ENCODE results near the gene LCLAT1.

The LCLAT1 gene

DNA sequence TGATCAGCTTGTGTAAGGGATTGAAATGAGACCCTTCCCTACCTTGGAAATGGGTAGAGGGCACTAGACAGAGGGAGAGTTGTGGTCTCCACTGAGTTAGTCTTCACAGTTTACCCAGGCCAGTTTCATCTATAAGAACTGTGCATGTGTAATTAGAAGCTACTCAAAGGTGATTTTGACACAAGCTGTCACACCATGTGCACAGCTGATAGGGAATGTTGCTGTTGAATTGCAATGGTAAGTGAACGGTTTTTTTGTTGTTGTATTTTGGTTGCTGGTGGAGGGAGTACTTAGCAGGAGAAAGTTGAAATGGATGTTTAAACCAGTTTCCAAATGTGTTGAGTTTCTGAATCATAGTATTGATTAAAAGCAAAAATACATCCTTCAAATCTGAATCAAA lies 168.9 kb downstream of the LCLAT1 start:
- TF ChIP-seq CTCF (conservative IDR thresholded peaks at IDR 0.05): no peak
- no peak overlapping the region for H3K27ac ChIP-seq

DNA sequence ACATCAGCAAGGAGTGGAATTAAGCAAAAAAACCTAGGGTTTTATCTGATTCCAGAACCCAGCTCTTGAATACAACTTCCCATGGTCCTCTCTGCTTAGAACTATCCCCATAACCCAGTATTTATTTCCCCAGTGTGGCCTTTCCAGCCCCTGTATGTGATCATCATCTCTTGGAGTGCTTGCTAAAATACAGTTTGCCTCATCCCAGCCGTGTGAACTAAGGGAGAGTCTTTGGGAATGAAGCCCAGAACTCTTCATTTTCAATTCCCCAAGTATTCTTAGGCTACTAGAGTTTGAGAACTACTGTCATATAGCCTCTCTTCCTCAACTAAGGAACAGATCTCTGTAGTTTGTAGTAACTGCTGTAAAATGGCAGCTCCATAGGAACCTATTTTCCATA lies 173.1 kb downstream of the LCLAT1 start:
- no peak for TF ChIP-seq CTCF (conservative IDR thresholded peaks at IDR 0.05)
- H3K27ac ChIP-seq: no peak overlapping the region

DNA sequence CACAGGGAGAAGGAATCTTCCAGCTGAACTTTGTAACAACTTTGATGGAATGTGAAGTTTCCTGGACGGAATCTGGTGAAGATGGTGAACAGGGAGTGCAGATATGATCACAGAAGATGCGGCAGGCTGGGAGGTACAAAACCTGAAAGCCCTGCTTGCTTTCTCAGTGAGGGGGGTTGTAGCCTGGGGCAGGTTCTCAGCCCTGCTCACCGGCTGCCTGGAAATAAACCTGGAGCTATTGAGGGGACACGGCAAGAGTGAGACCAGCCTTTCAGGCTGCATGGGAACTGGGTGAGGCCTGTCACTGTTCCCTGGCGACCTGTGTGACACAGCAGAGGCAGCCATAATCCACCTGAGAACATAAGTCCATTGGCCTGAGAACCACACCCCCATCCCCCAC lies 174.8 kb downstream of the LCLAT1 start:
- no peak overlapping the region for H3K27ac ChIP-seq
- no peak for TF ChIP-seq CTCF (conservative IDR thresholded peaks at IDR 0.05)

DNA sequence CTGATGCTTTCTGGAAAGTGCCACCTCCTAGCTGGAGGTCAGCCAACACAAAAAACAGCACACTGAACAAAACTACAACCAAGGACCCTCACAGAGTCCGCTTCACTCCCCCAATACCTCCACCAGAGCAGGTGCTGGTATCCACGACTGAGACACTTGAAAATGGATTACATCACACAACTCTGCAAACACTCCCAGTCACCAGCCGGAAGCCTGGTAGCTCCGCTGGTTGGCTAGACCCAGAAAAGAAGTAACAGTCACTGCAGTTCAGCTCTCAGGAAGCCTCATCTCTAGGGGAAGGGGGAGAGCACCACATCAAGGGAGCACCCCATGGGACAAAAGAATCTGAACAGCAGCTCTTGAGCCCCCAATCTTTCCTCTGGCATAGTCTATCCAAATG lies 175.4 kb downstream of the LCLAT1 start:
- no peak overlapping the region for H3K27ac ChIP-seq
- no peak for TF ChIP-seq CTCF (conservative IDR thresholded peaks at IDR 0.05)

- no peak overlapping the region for H3K27ac ChIP-seq
- no peak for TF ChIP-seq CTCF (conservative IDR thresholded peaks at IDR 0.05)
Observed at GRCh38 chr2:30625276-30625675, 178.2 kb downstream of the LCLAT1 start.

- H3K27ac ChIP-seq: no peak overlapping the region
- no peak for TF ChIP-seq CTCF (conservative IDR thresholded peaks at IDR 0.05)
Observed at GRCh38 chr2:30625701-30626100, 178.7 kb downstream of the LCLAT1 start.

DNA sequence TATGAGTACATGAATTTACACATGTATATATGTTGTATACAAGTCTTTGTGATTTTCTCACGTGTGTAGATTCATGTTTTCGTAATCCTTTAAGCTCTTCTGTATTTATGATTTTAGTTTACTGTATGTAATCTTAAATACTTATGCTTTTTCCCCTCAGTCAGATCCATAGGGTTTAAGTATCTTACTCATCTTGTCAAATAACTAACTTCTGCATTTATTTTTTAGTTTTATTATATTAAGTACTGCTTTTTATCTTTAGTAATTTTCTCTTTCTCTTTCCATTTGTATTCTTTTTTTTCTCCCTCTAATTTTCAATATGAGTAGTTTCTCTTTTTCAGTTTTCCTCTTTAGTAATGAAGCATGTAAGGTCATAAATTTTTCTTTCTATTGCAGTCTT lies 179.4 kb downstream of the LCLAT1 start:
- TF ChIP-seq CTCF (conservative IDR thresholded peaks at IDR 0.05): no peak
- no peak overlapping the region for H3K27ac ChIP-seq

GRCh38 chr2:30627151-30627550 lies 180.1 kb downstream of the LCLAT1 start:
- no peak for TF ChIP-seq CTCF (conservative IDR thresholded peaks at IDR 0.05)

More at GRCh38 chr2:30627151-30627550, 180.1 kb downstream of the LCLAT1 start:
- no peak overlapping the region for H3K27ac ChIP-seq
